HEK293T (cell line): ENCODE results near the gene PIK3CG.

Experiments
- ARNT ChIP-seq: fragments of 450-650 bp; IDR thresholded peaks from 2 replicates; pipeline ENCODE4 v1.6.1; 2017; ENCODE audit warnings: mild to moderate bottlenecking
- BHLHE40 ChIP-seq: fragments of 450-650 bp; IDR thresholded peaks from 2 replicates; pipeline ENCODE4 v1.6.1; 2016; ENCODE audit warnings: mild to moderate bottlenecking, moderate library complexity, borderline replicate concordance
- FOXA1 ChIP-seq: fragments of 450-650 bp; IDR thresholded peaks from 2 replicates; pipeline ENCODE4 v1.6.1; 2016; ENCODE audit warnings: mild to moderate bottlenecking
- FOXM1 ChIP-seq: fragments of 450-650 bp; IDR thresholded peaks from 2 replicates; pipeline ENCODE4 v1.6.1; 2017; ENCODE audit warnings: mild to moderate bottlenecking, borderline replicate concordance
- HDGF ChIP-seq: fragments of 450-650 bp; IDR thresholded peaks from 2 replicates; pipeline ENCODE4 v1.6.1; 2017; ENCODE audit warnings: antibody characterized with exemption, borderline replicate concordance
- L3MBTL2 ChIP-seq: fragments of 450-650 bp; conservative IDR thresholded peaks from 2 replicates; pipeline ENCODE4 v1.6.1; 2016; ENCODE audit warnings: mild to moderate bottlenecking
- LEF1 ChIP-seq: fragments of 450-650 bp; IDR thresholded peaks from 2 replicates; pipeline ENCODE4 v1.6.1; 2017; ENCODE audit warnings: mild to moderate bottlenecking, borderline replicate concordance
- NFRKB ChIP-seq: fragments of 450-650 bp; IDR thresholded peaks from 2 replicates; pipeline ENCODE4 v1.6.1; 2016; ENCODE audit warnings: mild to moderate bottlenecking, moderate library complexity
- PKNOX1 ChIP-seq: fragments of 450-650 bp; IDR thresholded peaks from 2 replicates; pipeline ENCODE4 v1.6.1; 2016
- SP1 ChIP-seq: fragments of 450-650 bp; IDR thresholded peaks from 2 replicates; pipeline ENCODE4 v1.6.1; 2017
- SUZ12 ChIP-seq: fragments of 450-650 bp; IDR thresholded peaks from 2 replicates; pipeline ENCODE4 v1.6.1; 2016; ENCODE audit warnings: mild to moderate bottlenecking
- TARDBP ChIP-seq: fragments of 450-650 bp; IDR thresholded peaks from 2 replicates; pipeline ENCODE4 v1.6.1; 2016

- no peak for TF ChIP-seq PKNOX1
- TF ChIP-seq LEF1, result no peak
- no peak for TF ChIP-seq FOXM1
- no peak for TF ChIP-seq HDGF
- no peak for TF ChIP-seq SUZ12
- TF ChIP-seq BHLHE40, result no peak
- TF ChIP-seq TARDBP, result no peak
- no peak for TF ChIP-seq L3MBTL2
- no peak for TF ChIP-seq ARNT
- TF ChIP-seq SP1, result no peak
- no peak for TF ChIP-seq NFRKB
- TF ChIP-seq FOXA1, result no peak
Measured at GRCh38 chr7:106918991-106919390, 53.9 kb downstream of the PIK3CG start.
